PC-3 (cell line): ENCODE data around the gene LUC7L3. TPM values are rescaled to one million over a fixed set of nuclear protein-coding genes. Genes with fewer than 3 reads are reported as not detected.

Experiments
- ATAC-seq: fragments of 200-7000 bp; cut with Tn5 transposase; 2 replicates; pipeline ENCODE4 v1.9.1; 2020; ENCODE audit warnings: mild to moderate bottlenecking, moderate library complexity
- BruUV-seq: library from RNA; stranded (reverse); fragments of 400-500 nt; replicated peaks from 2 replicates; lab custom pipeline; 2021; lab: Mats Ljungman, UMichigan
- CTCF ChIA-PET: fragments of 300-600 bp; sonication (Branson Sonifier 250); formaldehyde crosslinking; loops from one replicate; lab custom pipeline; 2022; ENCODE audit warnings: antibody characterized with exemption; lab: Charles Lee
- POLR2A ChIA-PET: fragments of 300-600 bp; sonication (Branson Sonifier 250); formaldehyde crosslinking; loops from one replicate; lab custom pipeline; 2022; ENCODE audit warnings: antibody characterized with exemption; ENCODE audit not compliant: unreplicated experiment; lab: Charles Lee
- DNase-seq: peaks from one replicate; pipeline ENCODE4 v3.0.0-alpha.2; 2015
- H2AFZ ChIP-seq: fragments of 300-600 bp; sonication (generic); 2 replicates; pipeline ENCODE4 v1.6.0; 2016; ENCODE audit warnings: antibody characterized with exemption, low read length
- H3F3A ChIP-seq: fragments of 300-600 bp; sonication (generic); one replicate; pipeline ENCODE4 v1.6.0; 2017; ENCODE audit warnings: antibody characterized with exemption, low read length, control low read depth, mild to moderate bottlenecking; ENCODE audit not compliant: unreplicated experiment
- H3K27ac ChIP-seq: fragments of 300-600 bp; sonication (generic); 2 replicates; pipeline ENCODE4 v1.5.1; 2016; ENCODE audit warnings: mild to moderate bottlenecking, low read length
- H3K27me3 ChIP-seq: fragments of 300-600 bp; sonication (generic); 2 replicates; pipeline ENCODE4 v1.6.1; 2016; ENCODE audit warnings: low read length, mixed read lengths
- H3K36me3 ChIP-seq: fragments of 300-600 bp; sonication (generic); 2 replicates; pipeline ENCODE4 v1.6.1; 2016; ENCODE audit warnings: low read depth, mixed run types, low read length, mixed read lengths
- H3K4me1 ChIP-seq: fragments of 300-600 bp; sonication (generic); 2 replicates; pipeline ENCODE4 v1.5.1; 2016; ENCODE audit warnings: low read length; ENCODE audit not compliant: insufficient read depth
- H3K4me2 ChIP-seq: fragments of 300-600 bp; sonication (generic); 2 replicates; pipeline ENCODE4 v1.6.0; 2016; ENCODE audit warnings: low read length
- H3K4me3 ChIP-seq: fragments of 300-600 bp; sonication (generic); 2 replicates; pipeline ENCODE4 v1.5.1; 2016; ENCODE audit warnings: mild to moderate bottlenecking, low read length, mixed read lengths
- H3K79me2 ChIP-seq: fragments of 300-600 bp; sonication (generic); 2 replicates; pipeline ENCODE4 v1.6.1; 2017; ENCODE audit warnings: low read length, mixed read lengths
- H3K9ac ChIP-seq: fragments of 300-600 bp; sonication (generic); 2 replicates; pipeline ENCODE4 v1.6.0; 2016; ENCODE audit warnings: mild to moderate bottlenecking, low read length
- H3K9me2 ChIP-seq: fragments of 300-600 bp; sonication (generic); replicated peaks from 2 replicates; pipeline ENCODE4 v1.6.1; 2016; ENCODE audit warnings: mixed run types, low read length, mixed read lengths
- H3K9me3 ChIP-seq: fragments of 300-600 bp; sonication (generic); 2 replicates; pipeline ENCODE4 v1.6.1; 2016; ENCODE audit warnings: low read length, mixed read lengths
- H4K20me1 ChIP-seq: fragments of 300-600 bp; sonication (generic); 2 replicates; pipeline ENCODE4 v1.6.1; 2016; ENCODE audit warnings: low read length, mixed read lengths
- CTCF ChIP-seq: fragments of 300-600 bp; sonication (generic); conservative IDR thresholded peaks from 2 replicates; pipeline ENCODE4 v1.5.1; 2017; ENCODE audit warnings: antibody characterized with exemption, low read depth, mild to moderate bottlenecking, low read length
- EZH2 ChIP-seq: fragments of 300-600 bp; sonication (generic); IDR thresholded peaks from one replicate; pipeline ENCODE4 v1.6.1; 2017; ENCODE audit warnings: antibody characterized with exemption, mild to moderate bottlenecking, low read length; ENCODE audit not compliant: unreplicated experiment
- EZH2phosphoT487 ChIP-seq: fragments of 300-600 bp; sonication (generic); IDR thresholded peaks from 2 replicates; pipeline ENCODE4 v1.6.1; 2018; ENCODE audit warnings: mild to moderate bottlenecking, antibody characterized with exemption, low read length, borderline replicate concordance
- intact Hi-C: fragments of 100-400 bp; cut with micrococcal nuclease; formaldehyde crosslinking; loops from 2 replicates; pipeline ENCODE4 v1.9.0; 2023
- total RNA-seq: library from RNA; depleted of rRNA; stranded (reverse); fragments of >200 nt; gene quantifications from 2 replicates; pipeline ENCODE4 v1.2.3, GENCODE V29; 2014

Gene LUC7L3
- total RNA-seq, 1 experiment from 2014 or later = 43.0 TPM

GRCh38 chr17:50774225-50774803 is 54.9 kb downstream of the LUC7L3 start:
- CTCF ChIA-PET = interaction anchor here (0.6 kb wide), 1 partner anchor 9 kb away, joined by 20 read pairs; no protein-coding TSS in a partner anchor
- POLR2A ChIA-PET = interaction anchor here (0.7 kb wide), 1 partner anchor 269 kb away, joined by 3 read pairs; no protein-coding TSS in a partner anchor
- Histone ChIP-seq H3F3A (no peaks in the 10 kb centered on the region), H3K4me3 (no peak overlapping the region), H4K20me1 (no peaks in the 10 kb centered on the region), H3K4me2 (no peak overlapping the region), H3K36me3 (no peaks in the 10 kb centered on the region), H2AFZ (no peak overlapping the region), H3K27me3 (no peaks in the 10 kb centered on the region), H3K4me1 (no peaks in the 10 kb centered on the region), H3K9ac (no peak overlapping the region), H3K79me2 (no peaks in the 10 kb centered on the region), H3K27ac (no peak overlapping the region), H3K9me2 (no peaks in the 10 kb centered on the region), H3K9me3 (no peaks in the 10 kb centered on the region)
- DNase-seq (no peak), ATAC-seq (no peak)
- BruUV-seq = no TSS peak
- intact Hi-C loops = no loop called here
- TF ChIP-seq EZH2phosphoT487 = no peak
- no peak for TF ChIP-seq CTCF
- no peak for TF ChIP-seq EZH2

GRCh38 chr17:50775926-50776325 is 56.5 kb downstream of the LUC7L3 start:
- Histone ChIP-seq H2AFZ (no peak overlapping the region), H4K20me1 (no peaks in the 10 kb centered on the region), H3K9me3 (no peaks in the 10 kb centered on the region), H3K27me3 (no peaks in the 10 kb centered on the region), H3K27ac (no peak overlapping the region), H3K36me3 (no peaks in the 10 kb centered on the region), H3K4me1 (no peaks in the 10 kb centered on the region), H3K9ac (no peak overlapping the region), H3K4me3 (no peak overlapping the region), H3F3A (no peaks in the 10 kb centered on the region), H3K9me2 (no peaks in the 10 kb centered on the region), H3K79me2 (no peaks in the 10 kb centered on the region), H3K4me2 (no peak overlapping the region)
- CTCF ChIA-PET = no interaction called here
- BruUV-seq = no TSS peak
- TF ChIP-seq CTCF = no peak
- ATAC-seq (no peak), DNase-seq (no peak)
- intact Hi-C loops = no loop called here
- POLR2A ChIA-PET = no interaction called here

- intact Hi-C loops = no loop called here
- H3K9me2 ChIP-seq = no peaks in the 10 kb centered on the region
These were observed 59.1 kb downstream of the LUC7L3 start for GRCh38 chr17:50778471-50778870.

More at GRCh38 chr17:50778471-50778870, 59.1 kb downstream of the LUC7L3 start:
- Histone ChIP-seq H3K27me3 (no peaks in the 10 kb centered on the region), H3K79me2 (no peaks in the 10 kb centered on the region), H3K4me1 (no peaks in the 10 kb centered on the region), H3K36me3 (no peaks in the 10 kb centered on the region), H4K20me1 (no peaks in the 10 kb centered on the region), H2AFZ (no peak overlapping the region), H3K9me3 (no peaks in the 10 kb centered on the region), H3F3A (no peaks in the 10 kb centered on the region), H3K9ac (no peak overlapping the region), H3K27ac (no peak overlapping the region), H3K4me3 (no peak overlapping the region), H3K4me2 (no peak overlapping the region)
- DNase-seq = no peak
- no peak for ATAC-seq
- TF ChIP-seq EZH2phosphoT487 (no peak), CTCF (no peak)
- BruUV-seq = no TSS peak
- CTCF ChIA-PET = interaction anchor here (0.7 kb wide), 1 partner anchor 65 kb away, joined by 3 read pairs; no protein-coding TSS in a partner anchor
- POLR2A ChIA-PET = no interaction called here
